Upper lobe of left lung (tissue), 4 donors: ENCODE results near the gene CYCS.

Experiments
- CTCF ChIP-seq, 6 experiments: fragments of 450-650 bp in 4 of 6; fragments of 200-600 bp in 2 of 6; sonication (generic) in 2 of 6; IDR thresholded peaks; one replicate each; pipeline ENCODE4 v1.5.1; 2016 to 2019; ENCODE audit warnings: antibody characterized with exemption in 6 of 6
- POLR2AphosphoS5 ChIP-seq, 2 donors: sonication (generic); formaldehyde crosslinking; IDR thresholded peaks; one replicate each; pipeline ENCODE4 v1.5.1; 2017; ENCODE audit warnings: antibody characterized with exemption in 2 of 2

- no peak for TF ChIP-seq CTCF (IDR thresholded peaks at IDR 0.05)
- TF ChIP-seq POLR2AphosphoS5 (IDR thresholded peaks at IDR 0.05): no peak
These were observed 48.1 kb upstream of the CYCS start for GRCh38 chr7:25173184-25173583.
